Gastroesophageal sphincter (tissue), 4 donors: ENCODE results near the gene UCK1. TPM values are rescaled to one million over a fixed set of nuclear protein-coding genes. Genes with fewer than 3 reads are reported as not detected.

Experiments used
- ATAC-seq: fragments of 150-250 bp; one replicate; pipeline ENCODE4 v1.9.1; 2016; ENCODE audit warnings: mild to moderate bottlenecking, moderate library complexity
- H3K27ac ChIP-seq, 4 donors: fragments of 200-600 bp; sonication (generic) in 3 of 4; 1 replicate in 3 of 4; 2 replicates in 1 of 4; pipeline ENCODE4 v1.5.1; 2016 to 2019
- H3K27me3 ChIP-seq: fragments of 200-600 bp; sonication (generic); one replicate; pipeline ENCODE4 v1.5.1; 2019
- H3K36me3 ChIP-seq, 2 donors: fragments of 200-600 bp; sonication (generic); one replicate each; pipeline ENCODE4 v1.5.1; 2019; ENCODE audit warnings: control low read depth in 1 of 2
- H3K4me1 ChIP-seq, 3 donors: fragments of 200-600 bp; sonication (generic); 1 replicate in 2 of 3; 2 replicates in 1 of 3; pipeline ENCODE4 v1.5.1; 2016 to 2019; ENCODE audit warnings: control low read depth in 2 of 3
- H3K4me3 ChIP-seq, 2 donors: fragments of 200-600 bp; sonication (generic); one replicate each; pipeline ENCODE4 v1.5.1; 2019; ENCODE audit warnings: mild to moderate bottlenecking in 1 of 2, moderate library complexity in 1 of 2
- H3K9me3 ChIP-seq, 3 donors: fragments of 200-600 bp; sonication (generic); one replicate each; pipeline ENCODE4 v1.5.1; 2017 to 2019; ENCODE audit warnings: control low read depth in 2 of 3
- CTCF ChIP-seq, 4 experiments: fragments of 200-600 bp in 2 of 4; fragments of 450-650 bp in 2 of 4; sonication (generic) in 1 of 4; IDR thresholded peaks; one replicate each; pipeline ENCODE4 v1.5.1; 2017 to 2019; ENCODE audit warnings: antibody characterized with exemption in 4 of 4, mild to moderate bottlenecking in 2 of 4, moderate library complexity in 2 of 4
- EP300 ChIP-seq: sonication (generic); formaldehyde crosslinking; IDR thresholded peaks from one replicate; pipeline ENCODE4 v1.6.1; 2017; ENCODE audit warnings: antibody characterized with exemption, mild to moderate bottlenecking
- POLR2A ChIP-seq, 2 donors: fragments of 450-650 bp; IDR thresholded peaks; one replicate each; pipeline ENCODE4 v1.6.1; 2017; ENCODE audit warnings: antibody characterized with exemption in 2 of 2, mild to moderate bottlenecking in 2 of 2, moderate library complexity in 1 of 2
- POLR2AphosphoS5 ChIP-seq: sonication (generic); formaldehyde crosslinking; IDR thresholded peaks from one replicate; pipeline ENCODE4 v1.6.1; 2017; ENCODE audit warnings: antibody characterized with exemption
- WGBS, 2 donors: methylation state at CpG; one replicate each; pipeline ENCODE4 v1.1.5; 2018; ENCODE audit warnings: low coverage in 1 of 2; 5-methylcytosine and 5-hydroxymethylcytosine counted together
- total RNA-seq, 4 donors: library from RNA; depleted of rRNA; stranded (reverse); fragments of >200 nt; gene quantifications; one replicate each; pipeline ENCODE4 v1.1.0, GENCODE V29; 2016

Gene UCK1
- total RNA-seq, 4 donors from 2014 or later: 46.8 to 125 (median 51.4) TPM

GRCh38 chr9:131500377-131500776, 30.7 kb downstream of the UCK1 start:
- Histone ChIP-seq H3K9me3 (no peaks in the 10 kb centered on the region), H3K4me1 (peaks cover 0 to 39% (median 19%) of the 10 kb centered on the region in 3 donors), H3K4me3 (no peak overlapping the region), H3K27ac (peak overlapping the region in 1 of 4 donors; percentile 22), H3K36me3 (peaks cover 0 to 55% of the 10 kb centered on the region in 2 donors), H3K27me3 (no peaks in the 10 kb centered on the region)
- ATAC-seq: no peak
- WGBS, 2 donors: 56 to 63% methylated on average over 4 to 6 of the region's 12 CpGs
- TF ChIP-seq CTCF (IDR thresholded peaks at IDR 0.05): no peak
- TF ChIP-seq POLR2AphosphoS5: no peak
- TF ChIP-seq POLR2A (IDR thresholded peaks at IDR 0.05): no peak
- no peak for TF ChIP-seq EP300

GRCh38 chr9:131499254-131499767, 31.8 kb downstream of the UCK1 start:
- Histone ChIP-seq H3K4me3 (no peak overlapping the region), H3K9me3 (no peaks in the 10 kb centered on the region), H3K27me3 (no peaks in the 10 kb centered on the region), H3K4me1 (peaks cover 0 to 28% (median 17%) of the 10 kb centered on the region in 3 donors), H3K27ac (no peak overlapping the region), H3K36me3 (peaks cover 0 to 66% of the 10 kb centered on the region in 2 donors)
- 67 to 70% methylated on average over 3 to 4 of the region's 7 CpGs for WGBS, 2 donors
- TF ChIP-seq CTCF (IDR thresholded peaks at IDR 0.05) (no peak), EP300 (no peak), POLR2A (IDR thresholded peaks at IDR 0.05) (no peak), POLR2AphosphoS5 (no peak)
- no peak for ATAC-seq

GRCh38 chr9:131496844-131497405, 34.1 kb downstream of the UCK1 start:
- no peaks in the 10 kb centered on the region for H3K27me3 ChIP-seq
- H3K4me3 ChIP-seq: no peak overlapping the region
- H3K4me1 ChIP-seq: peaks cover 0 to 9% (median 4%) of the 10 kb centered on the region in 3 donors
- ATAC-seq: no peak
- H3K9me3 ChIP-seq: no peaks in the 10 kb centered on the region
- 47 to 63% methylated on average over 3 of the region's 10 CpGs for WGBS, 2 donors
- TF ChIP-seq POLR2A (IDR thresholded peaks at IDR 0.05): no peak
- no peak for TF ChIP-seq EP300
- TF ChIP-seq POLR2AphosphoS5: no peak
- TF ChIP-seq CTCF (IDR thresholded peaks at IDR 0.05): no peak
- H3K36me3 ChIP-seq: peaks cover 0 to 90% of the 10 kb centered on the region in 2 donors
- H3K27ac ChIP-seq: peak overlapping the region in 1 of 4 donors; percentile 9

GRCh38 chr9:131495785-131496184, 35.3 kb downstream of the UCK1 start:
- WGBS, 2 donors: 77% methylated on average over 8 of the region's 22 CpGs; no CpG with 5 or more reads in 1 of the 2 donors
- no peak for ATAC-seq
- no peaks in the 10 kb centered on the region for H3K4me1 ChIP-seq
- no peaks in the 10 kb centered on the region for H3K27me3 ChIP-seq
- H3K27ac ChIP-seq: no peak overlapping the region
- peaks cover 0 to 99% of the 10 kb centered on the region in 2 donors for H3K36me3 ChIP-seq
- H3K4me3 ChIP-seq: no peak overlapping the region
- TF ChIP-seq POLR2A (IDR thresholded peaks at IDR 0.05): no peak
- TF ChIP-seq POLR2AphosphoS5: no peak
- TF ChIP-seq EP300: no peak
- no peak for TF ChIP-seq CTCF (IDR thresholded peaks at IDR 0.05)
- no peaks in the 10 kb centered on the region for H3K9me3 ChIP-seq

GRCh38 chr9:131494296-131494870, 36.7 kb downstream of the UCK1 start:
- ATAC-seq: no peak
- H3K27me3 ChIP-seq: no peaks in the 10 kb centered on the region
- no peak overlapping the region for H3K27ac ChIP-seq
- no CpG with 5 or more reads among the region's 22 CpGs for WGBS, 2 donors
- no peaks in the 10 kb centered on the region for H3K4me1 ChIP-seq
- no peak overlapping the region for H3K4me3 ChIP-seq
- no peak for TF ChIP-seq CTCF (IDR thresholded peaks at IDR 0.05)
- TF ChIP-seq EP300: no peak
- no peak for TF ChIP-seq POLR2AphosphoS5
- TF ChIP-seq POLR2A (IDR thresholded peaks at IDR 0.05): no peak
- H3K36me3 ChIP-seq: peaks cover 0 to 100% of the 10 kb centered on the region in 2 donors
- no peaks in the 10 kb centered on the region for H3K9me3 ChIP-seq
